ENCODE results near the gene NCKAP5. TPM values are rescaled to one million over a fixed set of nuclear protein-coding genes. Genes with fewer than 3 reads are reported as not detected.

NCKAP5 gene
- total RNA-seq, 2 donors from 2014 or later = not detected

- Mint-ChIP-seq H3K36me3 (no peaks in the 10 kb centered on the region), H3K9me3 (peaks cover 0 to 8% of the 10 kb centered on the region in 2 donors), H3K27ac (no peak overlapping the region)
- ATAC-seq (no peak), DNase-seq (ENCODE audit: low spot score in 2 of 2) (no peak)
Observed at GRCh38 chr2:133586978-133587377, 18.7 kb upstream of the NCKAP5 start.

GRCh38 chr2:133581010-133581760, 12.9 kb upstream of the NCKAP5 start:
- H3K9me3 Mint-ChIP-seq = peaks cover 0 to 4% of the 10 kb centered on the region in 2 donors

GRCh38 chr2:133579274-133579673, 11.0 kb upstream of the NCKAP5 start:
- no peaks in the 10 kb centered on the region for H3K36me3 Mint-ChIP-seq
- H3K27ac Mint-ChIP-seq = no peak overlapping the region
- DNase-seq (ENCODE audit: low spot score in 2 of 2) = no peak
- no peak for ATAC-seq
- H3K9me3 Mint-ChIP-seq = peaks cover 0 to 4% of the 10 kb centered on the region in 2 donors

More at GRCh38 chr2:133581010-133581760, 12.9 kb upstream of the NCKAP5 start:
- H3K27ac Mint-ChIP-seq = no peak overlapping the region
- ATAC-seq = no peak
- H3K36me3 Mint-ChIP-seq = no peaks in the 10 kb centered on the region
- DNase-seq (ENCODE audit: low spot score in 2 of 2) = no peak

GRCh38 chr2:133576714-133577113, 8.5 kb upstream of the NCKAP5 start:
- no peak for ATAC-seq
- Mint-ChIP-seq H3K36me3 (no peaks in the 10 kb centered on the region), H3K27ac (no peak overlapping the region), H3K9me3 (peaks cover 0 to 4% of the 10 kb centered on the region in 2 donors)
- no peak for DNase-seq (ENCODE audit: low spot score in 2 of 2)

- DNase-seq (ENCODE audit: low spot score in 2 of 2) (no peak), ATAC-seq (no peak)
- H3K27ac Mint-ChIP-seq = no peak overlapping the region
- peaks cover 0 to 4% of the 10 kb centered on the region in 2 donors for H3K9me3 Mint-ChIP-seq
- H3K36me3 Mint-ChIP-seq = no peaks in the 10 kb centered on the region
Observed at GRCh38 chr2:133574620-133575019, 6.4 kb upstream of the NCKAP5 start.

- H3K9me3 Mint-ChIP-seq = peaks cover 0 to 4% of the 10 kb centered on the region in 2 donors
- no peak for DNase-seq (ENCODE audit: low spot score in 2 of 2)
- no peak overlapping the region for H3K27ac Mint-ChIP-seq
- ATAC-seq = no peak
- H3K36me3 Mint-ChIP-seq = no peaks in the 10 kb centered on the region
Observed at GRCh38 chr2:133574186-133574585, 5.9 kb upstream of the NCKAP5 start.

GRCh38 chr2:133573491-133574162, 5.4 kb upstream of the NCKAP5 start:
- DNase-seq (ENCODE audit: low spot score in 2 of 2) = no peak
- Mint-ChIP-seq H3K27ac (no peak overlapping the region), H3K36me3 (no peaks in the 10 kb centered on the region), H3K9me3 (peaks cover 0 to 4% of the 10 kb centered on the region in 2 donors)
- no peak for ATAC-seq

GRCh38 chr2:133571249-133571648, 3.0 kb upstream of the NCKAP5 start:
- ATAC-seq (no peak), DNase-seq (ENCODE audit: low spot score in 2 of 2) (no peak)
- Mint-ChIP-seq H3K36me3 (no peaks in the 10 kb centered on the region), H3K27ac (no peak overlapping the region), H3K9me3 (no peaks in the 10 kb centered on the region)

- no peak overlapping the region for H3K27ac Mint-ChIP-seq
- H3K36me3 Mint-ChIP-seq = no peaks in the 10 kb centered on the region
- ATAC-seq = no peak
- no peak for DNase-seq (ENCODE audit: low spot score in 2 of 2)
- H3K9me3 Mint-ChIP-seq = no peaks in the 10 kb centered on the region
Observed at GRCh38 chr2:133570542-133570941, 2.3 kb upstream of the NCKAP5 start.

- H3K27ac Mint-ChIP-seq = no peak overlapping the region
- no peaks in the 10 kb centered on the region for H3K36me3 Mint-ChIP-seq
- no peak for DNase-seq (ENCODE audit: low spot score in 2 of 2)
- no peaks in the 10 kb centered on the region for H3K9me3 Mint-ChIP-seq
- no peak for ATAC-seq
Observed at GRCh38 chr2:133569286-133569830, 1.1 kb upstream of the NCKAP5 start.

GRCh38 chr2:133568598-133568997, 335 bp upstream of the NCKAP5 start:
- DNase-seq (ENCODE audit: low spot score in 2 of 2) (no peak), ATAC-seq (no peak)
- H3K9me3 Mint-ChIP-seq = no peaks in the 10 kb centered on the region
- H3K36me3 Mint-ChIP-seq = no peaks in the 10 kb centered on the region
- H3K27ac Mint-ChIP-seq = no peak overlapping the region

- no peaks in the 10 kb centered on the region for H3K9me3 Mint-ChIP-seq
- DNase-seq (ENCODE audit: low spot score in 2 of 2) (no peak), ATAC-seq (no peak)
- no peak overlapping the region for H3K27ac Mint-ChIP-seq
- no peaks in the 10 kb centered on the region for H3K36me3 Mint-ChIP-seq
Observed at GRCh38 chr2:133562558-133562957, 5.7 kb downstream of the NCKAP5 start.

GRCh38 chr2:133561045-133561852, 7.0 kb downstream of the NCKAP5 start:
- Mint-ChIP-seq H3K27ac (no peak overlapping the region), H3K36me3 (no peaks in the 10 kb centered on the region), H3K9me3 (no peaks in the 10 kb centered on the region)
- no peak for ATAC-seq
- DNase-seq (ENCODE audit: low spot score in 2 of 2) = no peak

GRCh38 chr2:133557614-133558013, 10.6 kb downstream of the NCKAP5 start:
- no peak overlapping the region for H3K27ac Mint-ChIP-seq

GRCh38 chr2:133553838-133554408, 14.3 kb downstream of the NCKAP5 start:
- DNase-seq (ENCODE audit: low spot score in 2 of 2) = no peak
- H3K36me3 Mint-ChIP-seq = no peaks in the 10 kb centered on the region
- no peak for ATAC-seq
- no peak overlapping the region for H3K27ac Mint-ChIP-seq
- H3K9me3 Mint-ChIP-seq = peaks cover 0 to 6% of the 10 kb centered on the region in 2 donors

More at GRCh38 chr2:133557614-133558013, 10.6 kb downstream of the NCKAP5 start:
- ATAC-seq (no peak), DNase-seq (ENCODE audit: low spot score in 2 of 2) (no peak)
- Mint-ChIP-seq H3K9me3 (peaks cover 0 to 6% of the 10 kb centered on the region in 2 donors), H3K36me3 (no peaks in the 10 kb centered on the region)

- peaks cover 0 to 6% of the 10 kb centered on the region in 2 donors for H3K9me3 Mint-ChIP-seq
Observed at GRCh38 chr2:133553251-133553650, 15.0 kb downstream of the NCKAP5 start.

More at GRCh38 chr2:133553251-133553650, 15.0 kb downstream of the NCKAP5 start:
- no peak for DNase-seq (ENCODE audit: low spot score in 2 of 2)
- no peak for ATAC-seq
- Mint-ChIP-seq H3K36me3 (no peaks in the 10 kb centered on the region), H3K27ac (no peak overlapping the region)
